Glomerular endothelial cell (primary cell): ENCODE data around the gene TSPAN18. TPM values are rescaled to one million over a fixed set of nuclear protein-coding genes. Genes with fewer than 3 reads are reported as not detected.

Source experiments
- DNase-seq: peaks from one replicate; pipeline ENCODE4 v3.0.0-alpha.2; 2011; ENCODE audit warnings: low read depth, low spot score; ENCODE audit errors: extremely low read depth
- total RNA-seq: library from RNA; depleted of rRNA; stranded (reverse); fragments of >200 nt; gene quantifications from 2 replicates; pipeline ENCODE4 v1.2.3, GENCODE V29; 2015

TSPAN18 gene
- total RNA-seq, 1 donor from 2014 or later: 128 TPM

- no peak for DNase-seq
Measured at GRCh38 chr11:44775366-44775984, 48.7 kb downstream of the TSPAN18 start.

GRCh38 chr11:44775985-44776446, 49.3 kb downstream of the TSPAN18 start:
- no peak for DNase-seq

DNA sequence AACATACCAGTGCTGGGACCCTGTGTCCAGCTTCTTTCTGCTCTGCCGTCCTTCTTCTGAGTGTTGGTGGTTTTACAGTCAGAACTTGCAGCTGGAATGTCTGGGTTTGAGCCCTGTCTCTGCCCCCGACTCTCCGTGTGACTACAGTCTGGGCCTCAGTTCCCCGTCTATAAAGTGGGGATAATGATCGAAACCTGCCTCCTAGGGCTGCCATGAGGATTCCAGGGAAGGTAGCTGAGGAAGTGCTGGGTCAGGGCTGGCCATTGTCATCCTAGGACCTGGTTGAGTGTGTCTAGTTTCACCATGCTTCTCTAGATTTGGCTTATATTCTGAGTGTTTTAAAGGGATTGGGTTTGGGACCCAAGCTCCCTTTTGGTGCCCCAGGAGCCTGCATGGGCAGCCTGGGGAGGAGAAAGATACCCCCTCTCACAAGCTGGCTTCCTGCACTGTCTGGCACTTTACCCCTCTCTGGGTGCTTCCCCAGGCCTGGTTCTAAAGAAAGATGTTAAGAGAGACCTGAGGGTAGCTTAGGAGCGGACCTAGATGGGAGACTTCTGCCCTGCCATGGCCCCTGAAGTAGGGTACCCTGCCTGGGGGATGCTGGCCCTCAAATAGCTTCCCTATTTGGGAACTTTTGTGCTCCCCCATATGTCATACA, 49.9 kb downstream of the TSPAN18 start:
- no peak for DNase-seq

GRCh38 chr11:44777209-44778194, 50.7 kb downstream of the TSPAN18 start:
- DNase-seq: no peak

GRCh38 chr11:44778195-44779100, 51.7 kb downstream of the TSPAN18 start:
- DNase-seq: no peak

GRCh38 chr11:44779736-44780520, 53.2 kb downstream of the TSPAN18 start:
- DNase-seq: no peak

DNA sequence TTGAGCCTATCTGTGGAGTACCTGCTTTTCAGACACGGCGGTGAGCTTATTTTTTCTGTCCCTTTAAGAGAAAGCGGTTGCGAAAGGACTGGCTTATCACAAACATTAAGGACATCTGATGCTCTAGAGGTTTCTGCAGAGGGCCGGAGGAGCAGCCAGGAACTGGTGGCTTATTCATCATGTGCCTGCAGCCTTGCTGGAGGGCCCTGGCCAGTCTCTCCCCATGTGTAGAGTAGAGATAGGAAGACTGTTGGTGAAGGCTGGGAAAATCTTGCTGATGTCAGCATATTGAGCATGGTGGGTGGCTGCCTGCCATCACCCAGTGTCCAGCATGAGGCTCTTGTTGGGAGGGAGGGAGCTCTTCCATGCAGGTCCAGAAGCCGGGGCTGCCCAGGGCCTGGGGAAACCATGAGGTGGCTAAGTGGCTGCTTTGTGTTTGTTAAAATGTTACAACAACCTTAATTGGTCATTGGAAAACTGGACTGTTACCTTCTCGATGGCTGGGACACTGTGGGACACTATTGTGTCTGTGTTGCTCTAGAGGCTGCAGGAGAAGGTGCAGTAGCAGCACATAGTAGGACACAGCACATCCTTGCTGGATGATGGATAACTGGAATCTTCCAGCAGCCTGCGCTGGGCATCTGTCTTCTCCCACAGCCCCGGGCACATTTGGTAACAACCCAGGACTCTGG, 54.3 kb downstream of the TSPAN18 start:
- DNase-seq: no peak

- DNase-seq: no peak
Measured at GRCh38 chr11:44781655-44782054, 54.9 kb downstream of the TSPAN18 start.

GRCh38 chr11:44782478-44782877, 55.7 kb downstream of the TSPAN18 start:
- DNase-seq: no peak

DNA sequence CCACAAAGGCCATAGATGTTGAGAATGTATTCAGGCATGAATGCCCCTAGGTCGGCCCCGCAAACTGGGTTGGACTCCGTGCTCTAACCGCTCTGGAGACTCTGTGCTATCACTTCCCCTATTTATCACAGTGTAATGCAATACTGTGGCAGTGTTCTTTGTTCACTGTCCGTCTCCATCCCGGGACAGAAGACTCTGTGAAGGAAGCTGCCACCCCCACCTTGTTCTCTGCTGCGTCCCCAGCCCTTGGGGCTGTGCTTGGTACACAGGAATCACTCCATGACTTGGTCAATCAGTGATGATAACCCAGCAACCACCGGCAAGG, 57.6 kb downstream of the TSPAN18 start:
- DNase-seq: no peak

DNA sequence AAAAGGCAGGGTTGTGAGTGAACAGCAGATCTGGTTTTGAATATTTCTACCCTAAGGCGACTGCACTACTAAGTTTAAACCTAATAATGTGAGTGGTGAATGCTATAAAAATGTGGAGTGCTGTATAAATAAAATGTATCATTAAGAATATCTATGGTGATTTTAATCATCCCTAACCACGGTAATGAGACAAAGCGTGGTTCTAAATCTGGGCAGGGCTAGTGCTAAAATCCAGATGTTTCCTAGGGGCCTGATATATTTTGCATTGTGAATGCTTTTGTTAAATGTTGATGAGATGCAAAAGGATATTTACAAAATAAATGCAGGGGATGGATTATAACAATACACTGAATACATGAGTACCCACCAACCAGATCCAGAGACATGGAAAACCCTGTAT, 58.1 kb downstream of the TSPAN18 start:
- DNase-seq: no peak

DNA sequence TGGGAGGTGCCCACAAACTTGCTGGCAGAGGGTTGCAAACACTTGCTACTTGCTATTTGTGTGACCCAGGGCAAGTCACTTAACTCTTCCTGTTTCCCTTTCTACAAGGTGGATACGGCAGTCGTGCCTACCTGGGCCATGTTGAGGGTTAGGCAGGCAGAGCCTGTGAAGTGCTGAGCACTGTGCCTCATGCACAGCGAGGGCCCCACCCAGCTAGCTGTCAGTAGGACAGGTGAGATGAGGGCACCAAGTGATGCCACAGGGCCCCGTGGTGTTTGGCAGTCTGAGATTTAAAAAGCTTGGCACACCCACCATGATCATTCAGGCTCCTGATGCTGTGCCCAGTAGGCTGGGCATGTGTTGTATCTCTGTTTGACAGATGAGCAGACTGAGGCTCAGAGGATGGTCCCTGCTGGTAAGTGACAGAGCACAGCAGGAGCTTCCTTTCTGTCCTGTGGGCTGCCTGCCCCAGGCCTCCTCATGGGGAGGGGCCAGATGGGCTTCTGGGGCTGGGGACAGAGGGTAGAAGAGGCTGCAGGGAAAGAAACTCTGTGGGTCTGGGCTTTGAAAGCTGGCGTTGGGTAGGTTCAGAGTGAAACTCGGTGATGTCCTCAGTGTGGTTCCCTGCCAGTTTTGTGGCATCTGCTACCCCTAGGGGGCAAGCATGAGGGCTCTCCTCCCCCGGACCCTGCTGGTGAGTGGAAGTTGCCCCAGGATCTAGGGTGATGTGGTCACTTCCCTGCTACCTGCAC, 59.3 kb downstream of the TSPAN18 start:
- DNase-seq: no peak

- no peak for DNase-seq
Measured at GRCh38 chr11:44787070-44787469, 60.3 kb downstream of the TSPAN18 start.

DNA sequence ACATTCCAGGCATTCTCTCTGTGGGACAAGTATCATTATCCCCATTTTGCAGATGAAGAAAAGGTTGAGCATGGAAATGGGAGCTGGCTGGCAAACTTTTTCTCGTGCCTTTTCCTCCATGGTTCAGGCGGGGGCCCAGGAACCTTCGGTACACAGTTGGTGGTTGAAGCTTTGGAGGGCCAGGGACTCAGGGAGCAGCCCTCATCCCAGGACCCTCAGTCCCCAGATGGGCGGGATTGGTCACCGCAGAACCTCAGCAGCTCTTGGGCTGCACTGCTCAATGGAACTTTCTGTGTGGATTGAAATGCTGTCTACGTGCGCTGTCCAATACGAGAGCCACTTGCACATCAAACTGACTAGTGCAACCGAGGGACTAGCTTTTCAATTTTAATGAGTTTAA, 61.2 kb downstream of the TSPAN18 start:
- no peak for DNase-seq

DNA sequence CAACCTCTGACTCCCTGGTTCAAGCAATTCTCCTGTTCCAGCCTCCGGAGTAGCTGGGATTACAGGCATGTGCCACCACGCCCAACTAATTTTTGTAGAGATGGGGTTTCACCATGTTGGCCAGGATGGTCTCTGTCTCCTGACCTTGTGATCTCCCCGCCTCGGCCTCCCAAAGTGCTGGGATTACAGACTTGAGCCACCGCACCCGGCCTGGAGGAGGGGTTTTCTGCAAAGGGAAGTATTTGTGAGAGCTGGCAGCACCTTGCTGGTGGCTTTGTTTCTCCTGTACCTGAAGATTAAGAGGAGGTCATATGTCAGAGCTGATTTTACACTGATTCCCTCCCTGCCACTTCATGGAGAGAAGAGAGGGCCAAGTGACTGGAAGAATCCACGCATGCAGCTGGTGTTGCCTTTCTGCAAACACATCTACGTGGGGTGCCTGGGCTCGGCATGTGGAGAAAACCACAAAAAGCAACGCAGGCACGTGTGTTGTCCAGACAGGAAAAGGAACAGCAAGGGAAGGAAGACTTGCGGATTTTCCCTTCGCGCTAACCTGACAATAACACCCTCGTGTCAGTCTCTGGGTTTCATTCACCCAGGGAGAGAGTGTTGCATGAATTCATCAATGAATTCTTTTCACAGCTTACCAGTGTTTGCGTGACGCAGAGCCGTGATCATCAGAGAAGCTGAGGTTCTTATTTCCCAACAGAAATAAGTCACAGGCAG, 61.9 kb downstream of the TSPAN18 start:
- DNase-seq: no peak

DNA sequence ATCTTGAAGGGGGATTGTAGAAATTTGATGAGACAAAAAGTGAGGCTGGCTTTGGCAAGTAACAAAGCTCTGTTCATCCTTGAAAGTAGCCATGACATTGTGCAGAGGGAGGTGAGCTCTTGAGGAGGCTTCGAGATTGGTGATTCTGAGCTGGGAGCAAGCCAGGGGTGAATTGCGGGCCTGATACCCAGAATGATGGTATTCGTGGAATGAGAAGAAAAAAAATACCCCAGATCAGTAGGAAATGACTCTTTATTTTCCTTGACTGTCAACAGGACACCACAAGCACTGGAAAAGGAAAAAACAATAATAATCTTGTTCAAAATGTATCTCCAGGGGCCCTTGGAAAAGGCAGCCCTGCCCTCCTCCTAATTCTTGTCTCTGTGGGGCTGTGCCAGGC, 62.7 kb downstream of the TSPAN18 start:
- DNase-seq: no peak

- no peak for DNase-seq
Measured at GRCh38 chr11:44790211-44790610, 63.4 kb downstream of the TSPAN18 start.
